ENCODE data around the gene RPL28. TPM values are rescaled to one million over a fixed set of nuclear protein-coding genes. Genes with fewer than 3 reads are reported as not detected.
"Not testable (repeated sequence)": the region's sequence is repeated elsewhere in the genome, so short reads cannot be mapped to it uniquely, and the experiment has no call there.

The RPL28 gene
- total RNA-seq, 2 donors from 2014 or later, result 113 to 268 TPM

DNA sequence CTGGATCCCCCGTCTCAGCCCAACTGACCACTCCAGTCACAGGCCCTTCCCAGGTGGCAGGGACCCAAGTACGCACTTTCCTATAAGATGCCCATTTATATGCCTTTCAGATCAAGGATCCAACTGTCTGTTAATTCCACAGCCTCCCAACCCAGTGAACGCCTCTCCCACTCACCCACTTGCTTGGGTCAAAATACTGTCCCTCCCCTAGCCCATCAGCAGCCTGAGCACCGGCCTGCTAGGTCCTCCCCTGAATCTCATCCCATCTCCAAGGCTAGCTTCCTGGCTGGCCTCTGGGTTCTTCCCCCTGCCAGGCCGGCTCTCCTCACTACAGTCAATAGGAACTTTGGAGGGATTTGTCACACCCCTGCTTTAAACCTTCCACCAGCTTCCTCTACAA, 19.9 kb downstream of the RPL28 start:
- no peaks in the 10 kb centered on the region for H3K27me3 ChIP-seq
- intact Hi-C loops (cut with DNase I), result no loop called here
- H3K36me3 ChIP-seq (replicated peaks in 1 of 2; ENCODE audit: insufficient read depth in 1 of 2, low read depth in 2 of 2), result peaks cover 0 to 5% of the 10 kb centered on the region in 2 donors
- ATAC-seq (no peak), DNase-seq (no peak)
- H3K9me3 ChIP-seq, result no peaks in the 10 kb centered on the region
- H3K4me3 ChIP-seq, result no peak overlapping the region
- H3K4me1 ChIP-seq, result peaks cover 13% of the 10 kb centered on the region
- TF ChIP-seq POLR2A (IDR thresholded peaks at IDR 0.05), result no peak
- TF ChIP-seq, protein P1, sequence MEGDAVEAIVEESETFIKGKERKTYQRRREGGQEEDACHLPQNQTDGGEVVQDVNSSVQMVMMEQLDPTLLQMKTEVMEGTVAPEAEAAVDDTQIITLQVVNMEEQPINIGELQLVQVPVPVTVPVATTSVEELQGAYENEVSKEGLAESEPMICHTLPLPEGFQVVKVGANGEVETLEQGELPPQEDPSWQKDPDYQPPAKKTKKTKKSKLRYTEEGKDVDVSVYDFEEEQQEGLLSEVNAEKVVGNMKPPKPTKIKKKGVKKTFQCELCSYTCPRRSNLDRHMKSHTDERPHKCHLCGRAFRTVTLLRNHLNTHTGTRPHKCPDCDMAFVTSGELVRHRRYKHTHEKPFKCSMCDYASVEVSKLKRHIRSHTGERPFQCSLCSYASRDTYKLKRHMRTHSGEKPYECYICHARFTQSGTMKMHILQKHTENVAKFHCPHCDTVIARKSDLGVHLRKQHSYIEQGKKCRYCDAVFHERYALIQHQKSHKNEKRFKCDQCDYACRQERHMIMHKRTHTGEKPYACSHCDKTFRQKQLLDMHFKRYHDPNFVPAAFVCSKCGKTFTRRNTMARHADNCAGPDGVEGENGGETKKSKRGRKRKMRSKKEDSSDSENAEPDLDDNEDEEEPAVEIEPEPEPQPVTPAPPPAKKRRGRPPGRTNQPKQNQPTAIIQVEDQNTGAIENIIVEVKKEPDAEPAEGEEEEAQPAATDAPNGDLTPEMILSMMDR (IDR thresholded peaks at IDR 0.05), result no peak
- WGBS, 2 donors, result 86 to 94% methylated on average over 5 of the region's 5 CpGs
- no peak overlapping the region for H3K27ac ChIP-seq

GRCh38 chr19:55406091-55406825, 20.5 kb downstream of the RPL28 start:
- DNase-seq (no peak), ATAC-seq (no peak)
- WGBS, 2 donors, result 83 to 86% methylated on average over 13 to 14 of the region's 14 CpGs
- Histone ChIP-seq H3K4me3 (no peak overlapping the region), H3K4me1 (peaks cover 13% of the 10 kb centered on the region), H3K9me3 (no peaks in the 10 kb centered on the region), H3K27me3 (no peaks in the 10 kb centered on the region), H3K27ac (no peak overlapping the region), H3K36me3 (replicated peaks in 1 of 2; ENCODE audit: insufficient read depth in 1 of 2, low read depth in 2 of 2) (peaks cover 0 to 2% of the 10 kb centered on the region in 2 donors)
- no peak for TF ChIP-seq POLR2A (IDR thresholded peaks at IDR 0.05)
- TF ChIP-seq, protein P1 (IDR thresholded peaks at IDR 0.05), result no peak
- intact Hi-C loops (cut with DNase I), result no loop called here

- Histone ChIP-seq H3K4me1 (peaks cover 13% of the 10 kb centered on the region), H3K4me3 (peak overlapping the region; percentile 69 to 76), H3K27ac (peak overlapping the region; percentile 93 to 100 (median 98)), H3K9me3 (no peaks in the 10 kb centered on the region), H3K27me3 (no peaks in the 10 kb centered on the region), H3K36me3 (replicated peaks in 1 of 2; ENCODE audit: insufficient read depth in 1 of 2, low read depth in 2 of 2) (peaks cover 0 to 2% of the 10 kb centered on the region in 2 donors)
- intact Hi-C loops (cut with DNase I), result no loop called here
- 16 to 17% methylated on average over 6 to 35 of the region's 35 CpGs for WGBS, 2 donors
- ATAC-seq (peak; percentile 8), DNase-seq (peak in 3 of 4 donors; percentile 27 to 42 (median 36))
- no peak for TF ChIP-seq POLR2A (IDR thresholded peaks at IDR 0.05)
- TF ChIP-seq, protein P1 (IDR thresholded peaks at IDR 0.05), result no peak
Measured at GRCh38 chr19:55406826-55407549, 21.3 kb downstream of the RPL28 start.

DNA sequence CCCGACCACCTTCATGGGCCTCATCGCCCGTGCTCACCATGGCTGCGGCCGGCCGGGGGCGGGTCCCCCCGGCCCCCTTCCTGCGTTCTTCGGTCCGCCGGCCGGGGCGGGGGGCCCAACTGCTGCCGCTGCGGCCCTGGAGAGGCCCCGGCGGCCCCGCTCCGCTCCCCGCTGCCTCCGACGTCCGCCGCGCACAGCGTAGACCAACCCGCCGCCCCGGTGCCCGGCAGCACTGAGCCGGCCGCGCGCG, 21.7 kb downstream of the RPL28 start, which contains the start of gene UBE2S:
Gene UBE2S, minus strand, starts transcription at position 239 of the 250 bp plus-strand sequence. Its CDS starts 199 bp downstream, at position 40.
- H3K9me3 ChIP-seq; H3K36me3 ChIP-seq (replicated peaks in 1 of 2; ENCODE audit: insufficient read depth in 1 of 2, low read depth in 2 of 2); H3K27me3 ChIP-seq; intact Hi-C loops (cut with DNase I); ATAC-seq; DNase-seq: not testable (repeated sequence)
- peak in 2 of 3 donors; percentile 89 to 94 for TF ChIP-seq POLR2A (IDR thresholded peaks at IDR 0.05)
- H3K4me3 ChIP-seq, result peak within 1 kb of the TSS; percentile 69 to 76
- WGBS, 2 donors, result 2% methylated on average over 36 of the region's 36 CpGs; no CpG with 5 or more reads in 1 of the 2 donors
- peaks cover 13% of the 10 kb centered on the region for H3K4me1 ChIP-seq
- H3K27ac ChIP-seq, result peak within 1 kb of the TSS; percentile 93 to 100 (median 98)

DNA sequence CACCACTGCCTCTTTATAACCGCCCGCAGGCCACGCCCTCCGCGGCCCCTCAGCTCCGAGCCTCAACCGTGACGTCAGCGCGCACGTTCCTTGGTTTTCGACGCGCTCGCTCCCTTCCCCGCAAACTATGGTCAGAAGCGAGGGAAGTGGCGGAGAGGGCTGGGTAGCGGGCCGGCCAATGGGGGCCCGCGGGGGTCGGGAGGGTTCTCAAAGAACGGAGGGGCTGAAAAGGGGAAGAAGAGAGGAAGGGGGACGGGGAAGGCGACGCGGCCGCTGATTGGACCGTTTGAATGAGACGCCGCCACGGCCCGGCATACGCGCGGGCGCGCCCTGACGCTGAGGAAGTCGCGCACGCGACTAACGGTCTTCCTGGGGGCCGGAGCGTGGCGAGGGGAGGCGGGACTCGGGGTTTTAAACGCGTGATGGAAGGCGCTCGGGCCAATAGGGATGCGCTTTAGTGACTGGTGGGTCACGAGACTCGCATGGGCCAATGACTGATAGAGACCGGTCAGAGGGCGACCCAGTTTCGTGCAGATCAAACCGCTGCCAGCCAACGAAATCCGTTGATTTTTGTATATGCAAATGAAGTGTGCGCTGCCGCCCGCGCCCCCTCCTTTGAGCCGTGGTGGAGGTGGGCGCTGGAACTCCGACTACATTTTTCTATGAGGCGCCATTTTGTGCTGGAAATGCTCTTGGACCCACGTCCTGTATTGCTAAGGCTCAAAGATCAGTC, 22.2 kb downstream of the RPL28 start:
- Histone ChIP-seq H3K27ac (peak overlapping the region; percentile 93 to 100 (median 98)), H3K4me3 (peak overlapping the region; percentile 69 to 76), H3K9me3 (no peaks in the 10 kb centered on the region), H3K27me3 (no peaks in the 10 kb centered on the region), H3K36me3 (replicated peaks in 1 of 2; ENCODE audit: insufficient read depth in 1 of 2, low read depth in 2 of 2) (no peaks in the 10 kb centered on the region), H3K4me1 (peaks cover 13% of the 10 kb centered on the region)
- TF ChIP-seq POLR2A (IDR thresholded peaks at IDR 0.05), result peak in 1 of 3 donors; percentile 87
- TF ChIP-seq, protein P1 (IDR thresholded peaks at IDR 0.05), result no peak
- intact Hi-C loops (cut with DNase I), result no loop called here
- ATAC-seq (peak; percentile 95), DNase-seq (peak; percentile 97 to 99 (median 98))
- 0% methylated on average over 46 to 72 of the region's 72 CpGs for WGBS, 2 donors
